Measurements from ENCODE around the gene CELSR2.

CELSR2 gene

GRCh38 chr1:109266965-109267364 lies 17.6 kb downstream of the CELSR2 start:
- no peak for DNase-seq

- DNase-seq = no peak
These were observed 18.5 kb downstream of the CELSR2 start for GRCh38 chr1:109267743-109268300.

GRCh38 chr1:109268431-109269211 lies 19.3 kb downstream of the CELSR2 start:
- DNase-seq = no peak

GRCh38 chr1:109269212-109269980 lies 20.1 kb downstream of the CELSR2 start:
- no peak for DNase-seq

GRCh38 chr1:109269981-109270622 lies 20.8 kb downstream of the CELSR2 start:
- no peak for DNase-seq

GRCh38 chr1:109270623-109271317 lies 21.4 kb downstream of the CELSR2 start:
- no peak for DNase-seq

GRCh38 chr1:109271458-109271857 lies 22.1 kb downstream of the CELSR2 start:
- DNase-seq = no peak

GRCh38 chr1:109272021-109272799 lies 22.9 kb downstream of the CELSR2 start:
- no peak for DNase-seq

- no peak for DNase-seq
These were observed 23.6 kb downstream of the CELSR2 start for GRCh38 chr1:109272831-109273547.

GRCh38 chr1:109273570-109274288 lies 24.4 kb downstream of the CELSR2 start:
- DNase-seq = no peak

- no peak for DNase-seq
These were observed 25.5 kb downstream of the CELSR2 start for GRCh38 chr1:109274533-109275476.

GRCh38 chr1:109275706-109276345 lies 26.5 kb downstream of the CELSR2 start:
- no peak for DNase-seq

GRCh38 chr1:109277434-109278204 lies 28.3 kb downstream of the CELSR2 start:
- DNase-seq = peak; percentile 15 to 64 (median 38)

GRCh38 chr1:109279615-109280278 lies 30.4 kb downstream of the CELSR2 start:
- DNase-seq = no peak

GRCh38 chr1:109280862-109281261 lies 31.5 kb downstream of the CELSR2 start:
- no peak for DNase-seq

- no peak for DNase-seq
These were observed 32.5 kb downstream of the CELSR2 start for GRCh38 chr1:109281680-109282496.

Measured in activated CD4-positive, CD25-positive, alpha-beta regulatory T cell (primary cell).